PC-3 (cell line): Measurements from ENCODE around the gene HUS1. TPM values are rescaled to one million over a fixed set of nuclear protein-coding genes. Genes with fewer than 3 reads are reported as not detected.

ENCODE experiments used
- ATAC-seq: fragments of 200-7000 bp; cut with Tn5 transposase; 2 replicates; pipeline ENCODE4 v1.9.1; 2020; ENCODE audit warnings: mild to moderate bottlenecking, moderate library complexity
- BruUV-seq: library from RNA; stranded (reverse); fragments of 400-500 nt; replicated peaks from 2 replicates; lab custom pipeline; 2021; lab: Mats Ljungman, UMichigan
- CTCF ChIA-PET: fragments of 300-600 bp; sonication (Branson Sonifier 250); formaldehyde crosslinking; loops from one replicate; lab custom pipeline; 2022; ENCODE audit warnings: antibody characterized with exemption; lab: Charles Lee
- POLR2A ChIA-PET: fragments of 300-600 bp; sonication (Branson Sonifier 250); formaldehyde crosslinking; loops from one replicate; lab custom pipeline; 2022; ENCODE audit warnings: antibody characterized with exemption; ENCODE audit not compliant: unreplicated experiment; lab: Charles Lee
- DNase-seq: peaks from one replicate; pipeline ENCODE4 v3.0.0-alpha.2; 2015
- H2AFZ ChIP-seq: fragments of 300-600 bp; sonication (generic); 2 replicates; pipeline ENCODE4 v1.6.0; 2016; ENCODE audit warnings: antibody characterized with exemption, low read length
- H3F3A ChIP-seq: fragments of 300-600 bp; sonication (generic); one replicate; pipeline ENCODE4 v1.6.0; 2017; ENCODE audit warnings: antibody characterized with exemption, low read length, control low read depth, mild to moderate bottlenecking; ENCODE audit not compliant: unreplicated experiment
- H3K27ac ChIP-seq: fragments of 300-600 bp; sonication (generic); 2 replicates; pipeline ENCODE4 v1.5.1; 2016; ENCODE audit warnings: mild to moderate bottlenecking, low read length
- H3K27me3 ChIP-seq: fragments of 300-600 bp; sonication (generic); 2 replicates; pipeline ENCODE4 v1.6.1; 2016; ENCODE audit warnings: low read length, mixed read lengths
- H3K36me3 ChIP-seq: fragments of 300-600 bp; sonication (generic); 2 replicates; pipeline ENCODE4 v1.6.1; 2016; ENCODE audit warnings: low read depth, mixed run types, low read length, mixed read lengths
- H3K4me1 ChIP-seq: fragments of 300-600 bp; sonication (generic); 2 replicates; pipeline ENCODE4 v1.5.1; 2016; ENCODE audit warnings: low read length; ENCODE audit not compliant: insufficient read depth
- H3K4me2 ChIP-seq: fragments of 300-600 bp; sonication (generic); 2 replicates; pipeline ENCODE4 v1.6.0; 2016; ENCODE audit warnings: low read length
- H3K4me3 ChIP-seq: fragments of 300-600 bp; sonication (generic); 2 replicates; pipeline ENCODE4 v1.5.1; 2016; ENCODE audit warnings: mild to moderate bottlenecking, low read length, mixed read lengths
- H3K79me2 ChIP-seq: fragments of 300-600 bp; sonication (generic); 2 replicates; pipeline ENCODE4 v1.6.1; 2017; ENCODE audit warnings: low read length, mixed read lengths
- H3K9ac ChIP-seq: fragments of 300-600 bp; sonication (generic); 2 replicates; pipeline ENCODE4 v1.6.0; 2016; ENCODE audit warnings: mild to moderate bottlenecking, low read length
- H3K9me2 ChIP-seq: fragments of 300-600 bp; sonication (generic); replicated peaks from 2 replicates; pipeline ENCODE4 v1.6.1; 2016; ENCODE audit warnings: mixed run types, low read length, mixed read lengths
- H3K9me3 ChIP-seq: fragments of 300-600 bp; sonication (generic); 2 replicates; pipeline ENCODE4 v1.6.1; 2016; ENCODE audit warnings: low read length, mixed read lengths
- H4K20me1 ChIP-seq: fragments of 300-600 bp; sonication (generic); 2 replicates; pipeline ENCODE4 v1.6.1; 2016; ENCODE audit warnings: low read length, mixed read lengths
- EZH2 ChIP-seq: fragments of 300-600 bp; sonication (generic); IDR thresholded peaks from one replicate; pipeline ENCODE4 v1.6.1; 2017; ENCODE audit warnings: antibody characterized with exemption, mild to moderate bottlenecking, low read length; ENCODE audit not compliant: unreplicated experiment
- EZH2phosphoT487 ChIP-seq: fragments of 300-600 bp; sonication (generic); IDR thresholded peaks from 2 replicates; pipeline ENCODE4 v1.6.1; 2018; ENCODE audit warnings: mild to moderate bottlenecking, antibody characterized with exemption, low read length, borderline replicate concordance
- intact Hi-C: fragments of 100-400 bp; cut with micrococcal nuclease; formaldehyde crosslinking; loops from 2 replicates; pipeline ENCODE4 v1.9.0; 2023
- total RNA-seq: library from RNA; depleted of rRNA; stranded (reverse); fragments of >200 nt; gene quantifications from 2 replicates; pipeline ENCODE4 v1.2.3, GENCODE V29; 2014
- TF ChIP-seq, protein P1 (sequence below): fragments of 300-600 bp; sonication (generic); conservative IDR thresholded peaks from 2 replicates; pipeline ENCODE4 v1.5.1; 2017; ENCODE audit warnings: antibody characterized with exemption, low read depth, mild to moderate bottlenecking, low read length

Gene HUS1
- total RNA-seq, 1 experiment from 2014 or later = 23.2 TPM

DNA sequence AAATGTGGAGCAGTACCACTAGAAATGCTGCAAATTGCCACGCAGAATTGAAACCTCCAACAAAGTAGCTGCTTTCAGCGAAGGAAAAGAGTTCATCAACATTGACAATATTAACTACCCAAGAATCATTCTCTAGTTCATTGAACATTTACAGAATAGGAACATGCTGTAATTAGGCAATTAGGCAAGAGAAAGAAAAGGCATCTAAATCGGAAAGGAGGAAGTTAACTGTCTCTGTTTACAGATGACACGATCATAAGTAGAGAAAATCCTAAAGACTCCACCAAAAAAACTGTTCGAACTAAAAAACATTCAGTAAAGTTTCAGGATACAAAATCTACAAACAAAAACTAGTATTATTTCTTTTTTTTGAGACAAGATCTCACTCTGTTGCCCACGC is 22.3 kb downstream of the HUS1 start:
- Histone ChIP-seq H3K9me3 (no peaks in the 10 kb centered on the region), H3K4me1 (peaks cover 3% of the 10 kb centered on the region; the same call in 1 of the 2 replicates), H3K4me2 (no peak overlapping the region), H3F3A (no peaks in the 10 kb centered on the region), H4K20me1 (no peaks in the 10 kb centered on the region), H3K27me3 (no peaks in the 10 kb centered on the region), H3K36me3 (peaks cover 20% of the 10 kb centered on the region), H3K27ac (no peak overlapping the region), H2AFZ (no peak overlapping the region), H3K9ac (no peak overlapping the region), H3K9me2 (no peaks in the 10 kb centered on the region), H3K79me2 (no peaks in the 10 kb centered on the region), H3K4me3 (no peak overlapping the region)
- TF ChIP-seq, protein P1, sequence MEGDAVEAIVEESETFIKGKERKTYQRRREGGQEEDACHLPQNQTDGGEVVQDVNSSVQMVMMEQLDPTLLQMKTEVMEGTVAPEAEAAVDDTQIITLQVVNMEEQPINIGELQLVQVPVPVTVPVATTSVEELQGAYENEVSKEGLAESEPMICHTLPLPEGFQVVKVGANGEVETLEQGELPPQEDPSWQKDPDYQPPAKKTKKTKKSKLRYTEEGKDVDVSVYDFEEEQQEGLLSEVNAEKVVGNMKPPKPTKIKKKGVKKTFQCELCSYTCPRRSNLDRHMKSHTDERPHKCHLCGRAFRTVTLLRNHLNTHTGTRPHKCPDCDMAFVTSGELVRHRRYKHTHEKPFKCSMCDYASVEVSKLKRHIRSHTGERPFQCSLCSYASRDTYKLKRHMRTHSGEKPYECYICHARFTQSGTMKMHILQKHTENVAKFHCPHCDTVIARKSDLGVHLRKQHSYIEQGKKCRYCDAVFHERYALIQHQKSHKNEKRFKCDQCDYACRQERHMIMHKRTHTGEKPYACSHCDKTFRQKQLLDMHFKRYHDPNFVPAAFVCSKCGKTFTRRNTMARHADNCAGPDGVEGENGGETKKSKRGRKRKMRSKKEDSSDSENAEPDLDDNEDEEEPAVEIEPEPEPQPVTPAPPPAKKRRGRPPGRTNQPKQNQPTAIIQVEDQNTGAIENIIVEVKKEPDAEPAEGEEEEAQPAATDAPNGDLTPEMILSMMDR = no peak
- no peak for TF ChIP-seq EZH2phosphoT487
- no peak for TF ChIP-seq EZH2
- BruUV-seq = no TSS peak
- ATAC-seq = no peak
- ChIA-PET CTCF (no interaction called here), POLR2A (no interaction called here)
- DNase-seq = no peak
- intact Hi-C loops = no loop called here

DNA sequence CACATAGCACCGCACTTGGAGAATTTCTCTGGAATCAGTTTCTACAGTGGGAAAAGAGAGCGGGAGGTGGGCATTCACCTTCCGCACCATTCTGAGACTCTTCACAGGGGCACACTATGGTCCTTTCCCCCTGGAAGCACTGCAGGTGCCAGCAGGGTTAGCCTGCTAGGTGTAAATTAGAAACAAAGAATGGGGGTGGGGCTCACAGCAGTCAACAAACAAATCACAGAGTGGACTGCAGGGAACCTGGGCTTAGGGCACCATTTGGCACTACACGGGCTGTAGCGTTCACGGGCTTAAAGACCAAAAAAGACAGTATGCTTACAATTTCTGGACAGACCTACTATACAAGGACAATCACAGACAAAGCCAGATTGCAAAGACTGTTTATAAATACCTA is 23.2 kb downstream of the HUS1 start:
- no peak for DNase-seq
- CTCF ChIA-PET = no interaction called here
- POLR2A ChIA-PET = no interaction called here
- H3K27me3 ChIP-seq = no peaks in the 10 kb centered on the region
- no peaks in the 10 kb centered on the region for H3K9me3 ChIP-seq
- no TSS peak for BruUV-seq
- no peaks in the 10 kb centered on the region for H3K9me2 ChIP-seq
- H3K4me1 ChIP-seq = peaks cover 12% of the 10 kb centered on the region
- TF ChIP-seq EZH2 (no peak), EZH2phosphoT487 (no peak)
- TF ChIP-seq, protein P1 = no peak
- H3K4me3 ChIP-seq = no peak overlapping the region
- H4K20me1 ChIP-seq = no peaks in the 10 kb centered on the region
- no peaks in the 10 kb centered on the region for H3K79me2 ChIP-seq
- intact Hi-C loops = no loop called here
- H3K27ac ChIP-seq = no peak overlapping the region
- no peak overlapping the region for H2AFZ ChIP-seq
- ATAC-seq = no peak
- peaks cover 12% of the 10 kb centered on the region for H3K36me3 ChIP-seq
- H3K4me2 ChIP-seq = no peak overlapping the region
- no peaks in the 10 kb centered on the region for H3F3A ChIP-seq
- no peak overlapping the region for H3K9ac ChIP-seq

DNA sequence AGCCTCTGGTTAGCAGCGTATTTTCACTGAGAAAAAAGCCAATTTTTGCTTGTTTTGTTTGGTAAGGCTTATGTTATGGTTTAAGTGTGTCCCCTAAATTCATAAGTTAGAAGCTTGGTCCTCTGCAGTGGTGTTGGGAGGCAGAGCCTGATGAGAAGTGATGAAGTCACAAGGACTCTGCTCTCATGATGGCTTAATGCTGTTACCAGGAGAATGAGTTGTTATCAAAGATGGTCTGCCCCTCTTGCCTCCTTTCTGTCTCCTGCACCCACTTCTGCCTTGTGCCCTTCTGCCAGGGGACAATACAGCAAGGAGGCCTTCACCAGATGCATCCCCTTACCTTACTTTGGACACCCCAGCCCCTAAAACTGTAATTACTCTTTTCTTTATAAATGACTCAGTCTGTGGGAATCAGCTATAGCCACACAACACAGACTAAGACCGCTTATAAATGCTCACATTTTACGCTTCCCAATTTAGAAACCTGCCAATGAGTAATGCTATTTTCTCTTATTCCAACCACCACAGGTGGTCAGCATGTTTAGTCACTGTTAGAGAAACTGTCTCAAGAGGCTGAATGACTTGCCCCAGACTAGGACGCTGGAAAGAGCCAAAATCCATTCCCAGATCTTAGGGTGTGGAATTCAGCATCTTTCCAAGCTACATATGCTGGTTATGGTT is 25.0 kb downstream of the HUS1 start:
- TF ChIP-seq EZH2 (no peak), EZH2phosphoT487 (no peak)
- TF ChIP-seq, protein P1 = no peak
- intact Hi-C loops = no loop called here
- ChIA-PET POLR2A (no interaction called here), CTCF (no interaction called here)
- Histone ChIP-seq H3K27ac (no peak overlapping the region), H3K4me1 (peaks cover 25% of the 10 kb centered on the region), H3K9me3 (no peaks in the 10 kb centered on the region), H3K9ac (no peak overlapping the region), H3K79me2 (no peaks in the 10 kb centered on the region), H3K4me3 (no peak overlapping the region), H2AFZ (no peak overlapping the region), H3K27me3 (no peaks in the 10 kb centered on the region), H3K36me3 (peaks cover 7% of the 10 kb centered on the region; the same call in 1 of the 2 replicates), H4K20me1 (no peaks in the 10 kb centered on the region), H3F3A (no peaks in the 10 kb centered on the region), H3K4me2 (no peak overlapping the region), H3K9me2 (no peaks in the 10 kb centered on the region)
- ATAC-seq (no peak), DNase-seq (no peak)
- BruUV-seq = no TSS peak
